NCI-H446 treated with DMSO at 0.1 percent for 48 hours (cell line): ENCODE data around the gene DEAF1.

Source experiments
- DNase-seq: peaks from one replicate; lab custom pipeline; 2025; lab: John Stamatoyannopoulos, UW

The DEAF1 gene

DNA sequence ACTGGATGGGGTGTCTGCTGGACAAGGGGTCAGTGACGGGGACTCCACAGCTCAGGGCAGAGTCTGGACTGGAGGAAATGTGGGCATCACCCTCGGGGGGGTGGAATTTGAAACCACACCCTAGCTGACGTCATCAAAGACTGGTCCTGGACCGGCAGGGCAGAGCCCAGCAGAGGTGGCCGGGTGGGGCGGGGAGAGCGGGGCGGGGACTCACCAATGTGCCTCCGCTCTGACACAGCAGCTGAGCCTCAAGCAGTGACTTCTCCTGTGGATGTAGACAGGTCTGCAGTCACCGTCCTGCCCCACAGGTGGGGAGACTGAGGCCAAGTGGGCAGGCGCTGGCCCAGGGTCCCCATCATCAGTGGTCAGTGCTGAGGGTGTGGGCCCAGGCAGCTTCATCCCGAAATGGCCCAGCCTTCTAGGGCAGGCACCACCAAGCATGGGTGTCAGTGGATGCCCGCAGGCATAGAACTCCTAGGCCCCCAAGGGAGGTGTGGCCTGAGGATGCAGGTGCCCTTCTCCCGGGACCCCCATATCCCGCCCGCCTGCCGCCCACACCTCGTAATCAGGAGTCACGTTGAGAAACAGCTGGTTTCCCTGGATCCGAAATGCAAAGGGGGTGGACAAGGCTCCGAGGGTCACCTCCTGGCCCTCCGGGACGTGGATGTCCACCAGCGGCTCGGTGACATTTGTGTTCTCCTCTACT, 70.9 kb downstream of the DEAF1 start:
- DNase-seq, result no peak

DNA sequence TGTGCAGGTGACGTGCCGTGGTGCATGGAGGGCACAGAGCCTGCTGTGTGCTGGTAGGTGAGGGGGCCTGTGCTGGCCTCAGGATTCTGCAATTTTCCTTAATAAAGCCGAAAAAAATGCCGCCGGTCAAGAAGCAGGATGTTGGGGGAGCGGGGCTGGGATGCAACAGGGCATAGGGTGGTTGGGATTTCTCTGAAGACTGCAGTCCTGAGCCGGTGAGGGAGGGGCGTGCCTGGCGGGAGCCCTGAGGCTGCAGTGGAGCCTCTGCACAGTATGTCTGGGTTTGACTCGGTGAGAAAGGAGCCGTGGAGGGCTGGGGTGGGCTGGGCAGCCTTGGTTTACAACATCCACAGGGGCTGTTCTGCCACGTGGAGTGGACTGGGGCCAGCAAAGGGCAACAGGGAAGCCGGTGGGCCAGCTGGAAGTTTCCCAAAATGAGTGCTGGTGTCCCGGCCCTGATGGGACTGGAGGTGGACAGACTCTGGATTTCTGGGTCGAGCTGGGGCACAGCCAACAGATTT, 71.6 kb downstream of the DEAF1 start:
- no peak for DNase-seq

DNA sequence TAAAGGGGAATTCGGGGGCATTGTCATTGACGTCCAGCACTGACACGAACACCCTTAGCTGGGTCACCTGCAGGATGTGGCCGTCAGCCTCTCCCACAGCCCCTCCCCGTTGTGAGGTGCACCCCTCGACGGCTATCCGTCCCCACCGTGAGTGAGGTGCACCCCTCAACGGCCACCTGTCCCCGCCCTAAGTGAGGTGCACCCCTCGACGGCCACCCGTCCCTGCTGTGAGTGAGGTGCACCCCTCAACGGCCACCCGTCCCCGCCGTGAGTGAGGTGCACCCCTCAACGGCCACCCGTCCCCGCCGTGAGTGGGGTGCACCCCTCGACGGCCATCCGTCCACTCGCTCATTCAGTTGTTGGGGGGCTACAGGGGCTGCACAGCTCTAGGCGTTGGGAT, 73.2 kb downstream of the DEAF1 start:
- DNase-seq, result no peak

DNA sequence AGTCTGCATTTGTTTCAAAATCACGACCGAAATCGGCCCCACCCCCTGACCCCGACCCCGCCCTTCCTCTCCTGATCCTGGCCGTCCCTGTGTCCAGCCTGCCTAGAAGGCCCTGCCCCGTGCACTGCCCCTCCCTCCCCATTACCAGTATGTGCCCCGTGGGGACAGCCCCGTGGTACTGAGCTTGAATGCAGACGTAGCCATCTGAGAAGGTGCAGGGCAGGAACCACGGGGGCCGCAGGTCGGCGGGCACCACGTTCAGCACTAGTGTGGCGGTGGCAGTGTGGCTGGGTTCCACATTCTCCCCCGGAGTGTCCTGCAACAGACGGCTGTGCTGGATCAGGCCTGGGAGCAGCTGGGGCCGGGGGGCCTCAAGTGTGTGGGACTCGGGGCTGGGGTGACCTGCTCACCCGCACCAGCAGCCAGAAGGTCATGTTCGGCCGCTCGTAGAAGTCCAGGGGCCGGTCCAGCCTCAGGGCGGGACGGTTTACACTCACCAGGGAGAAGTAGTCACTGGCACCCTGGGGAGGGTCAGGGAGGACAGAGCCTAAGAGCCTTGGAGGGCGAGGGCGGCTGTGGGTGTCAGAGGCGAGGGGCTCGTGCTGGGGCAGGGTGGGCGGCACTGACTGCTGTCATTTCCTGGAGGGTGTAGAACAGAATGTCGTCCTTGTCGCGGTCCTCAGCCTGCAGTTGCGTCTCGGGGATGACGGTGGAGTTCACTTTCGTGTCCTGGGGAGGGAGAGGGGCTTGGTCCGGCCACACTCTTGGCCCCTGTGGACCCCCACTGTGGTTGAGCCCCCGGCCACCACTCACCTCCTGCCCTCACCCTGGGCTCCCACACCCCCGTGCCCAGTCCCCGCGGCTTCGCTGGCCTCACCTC, 73.8 kb downstream of the DEAF1 start:
- DNase-seq, result no peak

DNA sequence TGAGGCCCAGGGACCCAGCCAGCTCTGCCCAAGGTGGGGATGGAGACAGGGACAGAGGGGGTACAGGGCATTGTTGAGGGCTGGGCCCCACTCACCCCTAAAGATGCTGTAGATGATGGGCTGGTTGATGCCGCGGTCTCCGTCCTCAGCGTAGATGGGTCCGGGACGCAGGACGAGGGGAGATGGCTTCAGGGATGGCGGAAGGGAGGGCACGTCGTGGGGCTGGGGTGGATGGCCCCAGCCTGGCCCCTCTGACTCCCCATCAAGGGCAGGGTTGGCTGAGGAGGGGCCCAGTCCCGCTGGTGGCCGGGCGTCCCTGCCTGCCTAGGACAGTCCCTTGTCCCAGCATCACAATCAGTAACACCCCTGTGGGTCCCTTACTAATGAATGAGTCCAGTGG, 74.8 kb downstream of the DEAF1 start:
- DNase-seq, result no peak

DNA sequence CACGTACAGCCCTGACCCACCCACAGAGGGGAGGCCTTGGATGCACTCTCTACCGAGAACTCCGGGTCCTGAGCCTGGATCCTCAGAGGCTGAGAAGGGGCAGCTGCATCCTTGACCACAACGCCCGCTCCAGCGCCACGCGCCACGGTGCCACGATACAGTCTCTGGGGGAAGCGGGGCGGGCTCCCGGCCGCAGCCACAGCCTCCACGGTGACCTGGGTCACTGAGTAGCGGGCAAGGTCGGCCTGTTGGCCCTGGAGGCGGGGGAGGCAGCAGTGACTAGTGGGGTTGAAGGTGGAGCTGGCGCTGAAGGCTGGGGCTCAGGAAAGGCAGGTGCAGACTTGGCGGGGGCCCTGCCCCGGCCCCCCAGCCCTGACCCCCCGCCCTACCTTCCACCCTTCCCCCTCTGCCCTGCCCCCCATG, 75.4 kb downstream of the DEAF1 start:
- no peak for DNase-seq

DNA sequence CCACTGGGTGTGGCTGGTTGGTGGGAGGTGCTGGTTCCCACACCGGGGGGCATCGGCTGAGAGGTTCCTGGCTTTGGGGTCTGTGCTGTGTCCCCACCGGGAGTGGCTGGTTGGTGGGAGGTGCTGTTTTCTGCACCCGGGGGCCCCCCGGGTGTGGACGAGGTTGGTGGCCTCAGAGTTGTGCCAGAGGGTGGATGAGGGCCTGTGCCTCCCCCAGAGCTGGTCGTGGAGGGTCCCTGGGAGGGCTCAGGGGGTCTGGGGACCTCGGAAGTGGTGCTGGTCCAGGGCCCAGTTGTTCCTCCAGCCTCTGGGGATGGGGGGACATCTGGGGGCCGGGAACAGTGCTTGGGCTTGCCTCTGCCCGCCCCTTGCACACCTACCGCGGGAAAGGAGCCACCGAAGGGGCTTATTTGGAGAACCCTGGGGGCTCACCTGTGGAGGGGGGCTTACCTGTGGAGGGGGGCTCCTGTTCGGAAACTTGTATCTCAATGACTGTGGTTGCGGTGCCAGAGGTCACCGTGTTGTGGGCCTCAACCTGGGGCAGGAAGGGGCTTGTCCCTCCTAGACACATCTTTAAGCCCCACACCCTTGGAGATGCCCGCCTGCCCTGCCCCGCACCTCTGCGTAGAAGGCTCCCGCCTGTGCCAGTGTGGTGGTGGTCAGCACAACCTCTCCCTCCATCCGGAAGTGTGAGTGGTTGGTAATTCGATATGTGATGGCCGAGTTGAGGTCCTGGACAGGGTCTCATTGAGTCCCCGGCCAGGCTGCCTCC, 76.0 kb downstream of the DEAF1 start:
- no peak for DNase-seq

- no peak for DNase-seq
These were observed 76.9 kb downstream of the DEAF1 start for GRCh38 chr11:617912-618682.

GRCh38 chr11:617199-617911, 77.7 kb downstream of the DEAF1 start:
- DNase-seq, result no peak

GRCh38 chr11:616320-617198, 78.5 kb downstream of the DEAF1 start:
- DNase-seq, result no peak

DNA sequence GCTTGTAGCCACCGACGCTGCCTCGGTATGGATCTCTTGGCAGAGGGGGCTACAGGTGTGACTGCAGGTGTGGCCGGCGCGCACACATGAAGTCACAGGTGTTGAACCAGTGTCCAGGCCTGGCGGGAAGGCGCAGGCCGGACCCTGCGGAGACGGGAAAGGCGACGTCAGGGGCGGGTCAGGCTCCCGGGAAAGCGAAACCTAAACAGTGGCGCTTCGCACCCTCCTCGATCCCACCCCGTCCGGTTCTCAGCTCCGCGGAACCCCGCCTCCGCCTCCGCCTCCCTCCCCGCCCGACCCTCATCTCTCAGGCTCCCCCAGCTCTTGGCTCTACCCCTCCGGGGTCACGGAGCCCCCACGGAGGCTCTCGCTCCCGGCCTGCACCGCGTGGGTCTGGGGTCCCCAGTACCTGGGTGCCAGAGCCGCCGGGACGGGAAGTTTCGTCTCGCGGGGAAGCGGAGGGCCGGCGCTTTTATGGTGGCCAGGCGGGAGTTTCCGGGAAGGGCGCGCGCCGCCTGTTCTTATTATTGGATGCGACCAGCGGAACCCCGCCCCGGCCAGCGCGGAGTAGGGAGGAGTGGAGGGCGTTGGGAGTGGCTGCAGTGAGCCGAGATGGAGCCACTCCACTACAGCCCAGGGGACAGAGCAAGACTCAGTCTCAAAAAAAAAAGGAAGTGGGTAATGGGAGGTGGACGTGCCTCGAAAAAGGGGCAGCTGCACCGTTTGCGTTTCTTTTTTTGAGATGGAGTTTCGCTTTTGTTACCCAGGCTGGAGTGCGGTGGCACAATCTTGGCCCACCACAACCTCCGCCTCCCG, 79.3 kb downstream of the DEAF1 start, which contains the start of gene IRF7:
Gene IRF7 (minus strand): TSS at position 447 of the 816 bp plus-strand sequence. CDS start 586 bp downstream, outside the sequence.
- DNase-seq, result no peak

DNA sequence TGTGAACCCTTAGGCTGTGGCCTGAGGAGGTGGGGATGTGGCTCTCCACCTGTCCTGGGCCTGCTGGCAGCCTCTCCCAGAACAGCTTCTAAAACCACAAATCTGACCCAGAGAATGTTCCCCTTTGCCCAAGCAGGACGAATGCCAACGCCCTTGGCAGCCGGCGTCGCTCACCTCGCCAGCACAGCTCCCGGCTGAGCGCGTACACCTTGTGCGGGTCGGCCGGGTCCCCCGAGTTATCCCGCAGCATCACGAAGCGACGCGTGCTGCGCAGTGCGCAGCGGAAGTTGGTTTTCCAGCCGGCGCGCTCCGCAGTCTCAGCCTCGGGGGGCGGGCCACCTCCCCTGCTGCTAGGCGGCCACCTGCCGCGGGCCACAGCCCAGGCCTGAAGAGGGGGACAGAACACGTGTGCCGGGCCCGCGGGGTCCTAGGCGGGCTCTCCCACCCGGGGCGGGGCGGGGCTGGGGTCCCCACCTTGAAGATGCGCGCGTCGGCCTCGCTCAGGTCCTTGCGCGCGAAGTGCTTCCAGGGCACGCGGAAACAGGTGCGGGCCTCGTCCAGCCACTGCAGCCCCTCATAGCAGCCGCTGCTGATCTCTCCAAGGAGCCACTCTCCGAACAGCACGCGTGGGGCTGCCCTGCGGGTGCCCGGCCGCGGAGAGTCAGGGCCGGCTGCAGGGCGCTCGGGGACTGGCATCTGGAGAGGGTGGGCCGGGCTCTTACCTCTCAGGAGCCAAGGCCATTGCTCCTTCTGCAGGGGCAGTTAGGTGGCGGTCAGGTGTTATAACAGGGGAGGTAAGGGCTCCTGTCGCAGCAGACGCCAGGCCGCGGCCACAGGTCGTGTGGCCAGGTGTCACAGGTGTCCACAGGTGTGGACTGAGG, 80.2 kb downstream of the DEAF1 start:
- DNase-seq, result no peak

- DNase-seq, result no peak
These were observed 80.9 kb downstream of the DEAF1 start for GRCh38 chr11:614021-614622.

DNA sequence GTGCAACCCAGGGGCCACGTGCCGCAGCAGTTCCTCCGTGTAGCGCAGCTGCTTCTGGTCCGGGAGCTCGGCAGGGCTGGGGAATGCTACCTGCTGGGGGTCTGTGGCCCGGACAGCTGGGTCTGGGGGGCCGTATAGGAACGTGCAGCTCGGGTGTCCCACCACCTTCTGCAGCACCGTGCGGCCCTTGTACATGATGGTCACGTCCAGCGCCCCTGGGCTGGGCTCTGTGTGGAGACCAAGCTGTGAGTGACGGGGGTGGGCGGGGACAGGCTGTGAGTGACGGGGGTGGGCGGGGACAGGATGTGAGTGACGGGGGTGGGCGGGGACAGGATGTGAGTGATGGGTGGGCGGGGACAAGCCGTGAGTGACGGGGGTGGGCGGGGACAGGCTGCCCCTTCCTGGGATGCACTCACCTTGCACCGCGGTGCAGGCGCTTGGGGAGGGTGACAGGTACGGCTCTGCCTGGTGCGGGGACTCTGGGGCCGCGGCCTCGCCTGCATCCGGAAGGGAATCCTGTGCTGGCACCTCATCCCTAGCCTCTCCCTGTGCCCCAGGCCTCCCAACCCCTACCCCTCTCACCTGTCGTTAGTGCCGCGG, 81.6 kb downstream of the DEAF1 start:
- DNase-seq, result no peak

DNA sequence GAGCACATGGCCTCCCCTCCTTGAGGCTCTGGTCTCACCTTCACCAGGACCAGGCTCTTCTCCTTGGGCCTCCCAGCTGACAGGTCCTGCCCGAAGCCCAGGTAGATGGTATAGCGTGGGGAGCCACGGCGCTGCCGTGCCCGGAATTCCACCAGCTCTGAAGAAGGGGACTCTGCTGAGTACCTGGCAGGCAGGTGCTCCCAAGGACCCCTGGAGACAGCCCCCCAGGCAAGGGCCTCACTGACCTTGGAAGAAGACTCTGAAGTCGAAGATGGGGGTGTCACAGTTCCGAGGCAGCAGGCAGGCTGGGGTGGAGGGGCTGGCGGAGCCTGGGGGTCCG, 82.1 kb downstream of the DEAF1 start:
- DNase-seq, result no peak

- DNase-seq, result no peak
These were observed 82.6 kb downstream of the DEAF1 start for GRCh38 chr11:612201-612960.
